SK-N-MC (cell line): ENCODE measurements around the gene SLC25A1.

ENCODE experiments used
- EZH2 ChIP-seq: fragments of 200-600 bp; sonication (generic); IDR thresholded peaks from one replicate; pipeline ENCODE4 v1.6.1; 2017; ENCODE audit warnings: antibody characterized with exemption
- FOXP2 ChIP-seq: optimal IDR thresholded peaks from 2 replicates; pipeline ENCODE3; 2011; ENCODE audit warnings: mild to moderate bottlenecking, moderate library complexity; ENCODE audit not compliant: insufficient read depth; ENCODE audit errors: extremely low read length, control extremely low read depth
- POLR2AphosphoS5 ChIP-seq: IDR thresholded peaks from 2 replicates; pipeline ENCODE4 v1.6.1; 2012; ENCODE audit warnings: mild to moderate bottlenecking, low read depth, low read length, borderline replicate concordance

DNA sequence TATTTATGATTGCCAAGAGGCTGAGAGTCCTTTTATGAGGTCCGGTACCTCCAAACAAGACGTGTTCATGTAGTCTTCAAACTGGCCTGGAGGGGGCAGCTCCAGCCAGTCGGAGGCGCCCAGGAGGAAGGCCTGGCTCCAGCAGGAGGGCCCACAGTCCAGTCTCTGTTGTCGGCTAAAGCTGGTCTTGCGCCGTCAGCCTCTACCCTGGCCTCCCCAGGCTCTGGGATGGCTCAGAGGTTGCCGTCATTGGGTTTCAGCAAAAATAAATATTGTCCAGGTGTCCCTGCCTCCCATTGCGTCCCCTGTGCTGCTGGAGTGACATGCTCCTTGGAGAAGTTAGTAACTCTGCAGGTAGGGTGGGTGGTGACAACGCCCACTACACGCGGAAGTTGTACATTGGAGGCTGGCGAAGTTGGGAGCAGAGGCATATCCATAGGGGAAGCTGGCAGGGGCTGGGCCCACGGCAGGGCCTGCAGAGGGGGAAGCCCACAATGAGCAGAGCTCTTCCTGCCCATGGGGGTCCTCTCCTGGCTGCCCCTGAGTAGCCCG is 1.0 kb upstream of the SLC25A1 start:
- TF ChIP-seq EZH2 (no peak), POLR2AphosphoS5 (no peak), FOXP2 (no peak)
